NCI-H345 (cell line): Measurements from ENCODE around the gene GOLT1B.
"Not testable (repeated sequence)": the region's sequence is repeated elsewhere in the genome, so short reads cannot be mapped to it uniquely, and the experiment has no call there.

Source experiments
- DNase-seq: peaks from one replicate; lab custom pipeline; 2025; lab: John Stamatoyannopoulos, UW

GOLT1B gene

GRCh38 chr12:21501258-21502163 lies at the start of gene GOLT1B, which contains the start of gene RECQL:
Gene GOLT1B (plus strand): TSS chr12:21501789. CDS start chr12:21501924, 135 bp downstream.
Gene RECQL (minus strand): TSS chr12:21501635. CDS start chr12:21499570, 2,065 bp downstream.
- peak; percentile 99 for DNase-seq

- no peak for DNase-seq
Measured at GRCh38 chr12:21453312-21453852, 48.2 kb upstream of the GOLT1B start.

- no peak for DNase-seq
Measured at GRCh38 chr12:21456291-21456780, 45.3 kb upstream of the GOLT1B start.

GRCh38 chr12:21459474-21459873 lies 42.1 kb upstream of the GOLT1B start:
- DNase-seq = no peak

GRCh38 chr12:21467334-21467733 lies 34.3 kb upstream of the GOLT1B start:
- not testable (repeated sequence) for DNase-seq

- no peak for DNase-seq
Measured at GRCh38 chr12:21471294-21471693, 30.3 kb upstream of the GOLT1B start.

GRCh38 chr12:21472197-21472823 lies 29.3 kb upstream of the GOLT1B start:
- DNase-seq = no peak

GRCh38 chr12:21475552-21475951 lies 26.0 kb upstream of the GOLT1B start:
- DNase-seq = no peak

GRCh38 chr12:21476949-21477348 lies 24.6 kb upstream of the GOLT1B start:
- no peak for DNase-seq

GRCh38 chr12:21478756-21479455 lies 22.7 kb upstream of the GOLT1B start:
- no peak for DNase-seq

GRCh38 chr12:21483531-21483930 lies 18.1 kb upstream of the GOLT1B start:
- peak; percentile 89 for DNase-seq

GRCh38 chr12:21485998-21486397 lies 15.6 kb upstream of the GOLT1B start:
- DNase-seq = no peak

GRCh38 chr12:21499765-21500164 lies 1.8 kb upstream of the GOLT1B start:
- no peak for DNase-seq

- DNase-seq = no peak
Measured at GRCh38 chr12:21500786-21501257, 767 bp upstream of the GOLT1B start.

GRCh38 chr12:21502164-21502496 lies 541 bp downstream of the GOLT1B start:
- peak; percentile 38 for DNase-seq

- no peak for DNase-seq
Measured at GRCh38 chr12:21502872-21503271, 1.3 kb downstream of the GOLT1B start.

- DNase-seq = no peak
Measured at GRCh38 chr12:21505888-21506287, 4.3 kb downstream of the GOLT1B start.

- no peak for DNase-seq
Measured at GRCh38 chr12:21507849-21508248, 6.3 kb downstream of the GOLT1B start.

GRCh38 chr12:21509768-21510167 lies 8.2 kb downstream of the GOLT1B start:
- no peak for DNase-seq

- no peak for DNase-seq
Measured at GRCh38 chr12:21516281-21516680, 14.7 kb downstream of the GOLT1B start.

GRCh38 chr12:21518451-21518850 lies 16.9 kb downstream of the GOLT1B start:
- no peak for DNase-seq

GRCh38 chr12:21521541-21521940 lies 20.0 kb downstream of the GOLT1B start:
- DNase-seq = no peak
